WTC11 (cell line): ENCODE data around the gene AQP2. TPM values are rescaled to one million over a fixed set of nuclear protein-coding genes. Genes with fewer than 3 reads are reported as not detected.

Experiments used
- ATAC-seq: fragments of 200-7000 bp; cut with Tn5 transposase; 2 replicates; pipeline ENCODE4 v1.10.0; 2021; ENCODE audit warnings: mild to moderate bottlenecking, moderate library complexity
- CTCF ChIA-PET: fragments of 300-600 bp; sonication (Branson Sonifier 250); formaldehyde crosslinking; loops from one replicate; lab custom pipeline; 2021; ENCODE audit warnings: antibody characterized with exemption; lab: Charles Lee
- POLR2A ChIA-PET: fragments of 350-600 bp; sonication (Branson Sonifier 250); formaldehyde crosslinking; loops from one replicate; lab custom pipeline; 2021; ENCODE audit warnings: antibody characterized with exemption; lab: Charles Lee
- DNase-seq: peaks from one replicate; pipeline ENCODE4 v3.0.0; 2021; ENCODE audit warnings: low spot score
- H3K27ac Mint-ChIP-seq: 2 replicates; pipeline ENCODE4 v1.8.0; 2021; ENCODE audit warnings: mixed read lengths
- H3K27me3 Mint-ChIP-seq: 2 replicates; pipeline ENCODE4 v1.8.0; 2021; ENCODE audit warnings: low read depth, mild to moderate bottlenecking, moderate library complexity, mixed read lengths
- H3K36me3 Mint-ChIP-seq: 2 replicates; pipeline ENCODE4 v1.8.0; 2021; ENCODE audit warnings: mixed read lengths
- H3K4me1 Mint-ChIP-seq: 2 replicates; pipeline ENCODE4 v1.8.0; 2022; ENCODE audit warnings: mixed read lengths
- H3K4me3 Mint-ChIP-seq: 2 replicates; pipeline ENCODE4 v1.8.0; 2021; ENCODE audit warnings: mild to moderate bottlenecking, moderate library complexity, mixed read lengths
- H3K9me3 Mint-ChIP-seq: 2 replicates; pipeline ENCODE4 v1.8.0; 2021; ENCODE audit warnings: mixed read lengths
- AFF4 ChIP-seq: sonication (generic); formaldehyde crosslinking; IDR thresholded peaks from 2 replicates; pipeline ENCODE4 v1.8.1; 2023; ENCODE audit warnings: mild to moderate bottlenecking, missing genetic modification reagents, borderline replicate concordance
- ATF3 ChIP-seq: sonication (generic); formaldehyde crosslinking; conservative IDR thresholded peaks from 2 replicates; pipeline ENCODE4 v1.8.1; 2022; ENCODE audit warnings: mild to moderate bottlenecking, missing genetic modification reagents
- ELF4 ChIP-seq: sonication (generic); formaldehyde crosslinking; IDR thresholded peaks from 2 replicates; pipeline ENCODE4 v1.8.1; 2022; ENCODE audit warnings: low read depth, mild to moderate bottlenecking, moderate library complexity, missing genetic modification reagents
- ETV6 ChIP-seq: sonication (generic); formaldehyde crosslinking; IDR thresholded peaks from 2 replicates; pipeline ENCODE4 v1.8.1; 2022; ENCODE audit warnings: mild to moderate bottlenecking, missing genetic modification reagents
- FOXP1 ChIP-seq: sonication (generic); formaldehyde crosslinking; IDR thresholded peaks from 2 replicates; pipeline ENCODE4 v1.8.0; 2022; ENCODE audit warnings: missing genetic modification reagents, mild to moderate bottlenecking, moderate library complexity, borderline replicate concordance
- FOXP4 ChIP-seq: sonication (generic); formaldehyde crosslinking; IDR thresholded peaks from 2 replicates; pipeline ENCODE4 v1.8.0; 2022; ENCODE audit warnings: mild to moderate bottlenecking, missing genetic modification reagents
- GABPB1 ChIP-seq: sonication (generic); formaldehyde crosslinking; IDR thresholded peaks from 2 replicates; pipeline ENCODE4 v1.8.1; 2023; ENCODE audit warnings: mild to moderate bottlenecking, missing genetic modification reagents
- HMGA2 ChIP-seq: fragments of 250-450 bp; sonication (Bioruptor Pico); IDR thresholded peaks from 2 replicates; pipeline ENCODE4 v1.4.0; 2021; ENCODE audit warnings: mild to moderate bottlenecking, moderate library complexity
- IRF2 ChIP-seq: sonication (generic); formaldehyde crosslinking; IDR thresholded peaks from 2 replicates; pipeline ENCODE4 v1.8.0; 2022; ENCODE audit warnings: low read depth, missing genetic modification reagents, borderline replicate concordance
- JAZF1 ChIP-seq: fragments of 250-450 bp; sonication (Bioruptor Pico); IDR thresholded peaks from 2 replicates; pipeline ENCODE4 v1.9.0; 2021; ENCODE audit warnings: moderate library complexity, mild to moderate bottlenecking, inconsistent platforms
- JUN ChIP-seq: sonication (generic); formaldehyde crosslinking; IDR thresholded peaks from 2 replicates; pipeline ENCODE4 v1.8.0; 2023; ENCODE audit warnings: mild to moderate bottlenecking, missing genetic modification reagents
- MLX ChIP-seq: sonication (generic); formaldehyde crosslinking; IDR thresholded peaks from 2 replicates; pipeline ENCODE4 v1.8.1; 2023; ENCODE audit warnings: mild to moderate bottlenecking, missing genetic modification reagents, moderate library complexity
- MYBL2 ChIP-seq: sonication (generic); formaldehyde crosslinking; IDR thresholded peaks from 2 replicates; pipeline ENCODE4 v1.8.1; 2023; ENCODE audit warnings: mild to moderate bottlenecking, moderate library complexity, missing genetic modification reagents
- NFATC4 ChIP-seq: fragments of 250-450 bp; sonication (Bioruptor Pico); IDR thresholded peaks from 2 replicates; pipeline ENCODE4 v1.9.0; 2021; ENCODE audit warnings: mild to moderate bottlenecking
- NR1H2 ChIP-seq: sonication (generic); formaldehyde crosslinking; IDR thresholded peaks from 2 replicates; pipeline ENCODE4 v1.9.0; 2021; ENCODE audit warnings: mild to moderate bottlenecking, moderate library complexity, missing genetic modification reagents
- PRRX2 ChIP-seq: fragments of 250-450 bp; sonication (Bioruptor Pico); IDR thresholded peaks from 2 replicates; pipeline ENCODE4 v1.8.0; 2021; ENCODE audit warnings: mild to moderate bottlenecking
- RELA ChIP-seq: sonication (generic); formaldehyde crosslinking; IDR thresholded peaks from 2 replicates; pipeline ENCODE4 v1.8.1; 2022; ENCODE audit warnings: missing genetic modification reagents, mild to moderate bottlenecking, borderline replicate concordance
- SP1 ChIP-seq: sonication (generic); formaldehyde crosslinking; conservative IDR thresholded peaks from 2 replicates; pipeline ENCODE4 v1.8.1; 2022; ENCODE audit warnings: missing genetic modification reagents
- TEAD4 ChIP-seq: sonication (generic); formaldehyde crosslinking; IDR thresholded peaks from 2 replicates; pipeline ENCODE4 v1.8.0; 2022; ENCODE audit warnings: mild to moderate bottlenecking, missing genetic modification reagents
- USF1 ChIP-seq: sonication (generic); formaldehyde crosslinking; IDR thresholded peaks from 2 replicates; pipeline ENCODE4 v1.8.0; 2022; ENCODE audit warnings: mild to moderate bottlenecking, missing genetic modification reagents
- ZBTB21 ChIP-seq: sonication (generic); formaldehyde crosslinking; IDR thresholded peaks from 2 replicates; pipeline ENCODE4 v1.8.1; 2023; ENCODE audit warnings: mild to moderate bottlenecking, missing genetic modification reagents, borderline replicate concordance
- ZMAT4 ChIP-seq: fragments of 250-450 bp; sonication (Bioruptor Pico); IDR thresholded peaks from 2 replicates; pipeline ENCODE4 v1.9.0; 2021; ENCODE audit warnings: mild to moderate bottlenecking
- ZNF121 ChIP-seq: sonication (generic); formaldehyde crosslinking; IDR thresholded peaks from 2 replicates; pipeline ENCODE4 v1.8.0; 2023; ENCODE audit warnings: missing genetic modification reagents
- ZNF138 ChIP-seq: sonication (generic); formaldehyde crosslinking; conservative IDR thresholded peaks from 2 replicates; pipeline ENCODE4 v1.8.1; 2022; ENCODE audit warnings: mild to moderate bottlenecking, moderate library complexity, missing genetic modification reagents
- ZNF416 ChIP-seq: fragments of 250-450 bp; sonication (Bioruptor Pico); IDR thresholded peaks from 2 replicates; pipeline ENCODE4 v1.9.0; 2021; ENCODE audit warnings: mild to moderate bottlenecking, inconsistent platforms
- ZNF423 ChIP-seq: fragments of 250-450 bp; sonication (Bioruptor Pico); IDR thresholded peaks from 2 replicates; pipeline ENCODE4 v2.1.2; 2022; ENCODE audit warnings: mild to moderate bottlenecking, moderate library complexity
- ZNF425 ChIP-seq: fragments of 250-450 bp; sonication (Bioruptor Pico); conservative IDR thresholded peaks from 2 replicates; pipeline ENCODE4 v1.9.0; 2021; ENCODE audit warnings: mild to moderate bottlenecking
- ZNF671 ChIP-seq: fragments of 250-450 bp; sonication (Bioruptor Pico); IDR thresholded peaks from 2 replicates; pipeline ENCODE4 v1.8.0; 2021; ENCODE audit warnings: mild to moderate bottlenecking
- total RNA-seq: library from RNA; stranded (reverse); gene quantifications from 3 replicates; pipeline ENCODE4 v1.2.3, GENCODE V29; 2021

AQP2 gene
- total RNA-seq, 1 experiment from 2014 or later: not detected

- Mint-ChIP-seq H3K4me3 (no peak overlapping the region), H3K9me3 (no peaks in the 10 kb centered on the region), H3K4me1 (peaks cover 27% of the 10 kb centered on the region), H3K27ac (no peak overlapping the region), H3K27me3 (peaks cover 45% of the 10 kb centered on the region), H3K36me3 (no peaks in the 10 kb centered on the region)
- ATAC-seq (no peak), DNase-seq (no peak)
- CTCF ChIA-PET: interaction anchor here (0.6 to 4.6 kb wide), 5 partner anchors 32 to 67 kb away, joined by 3 to 26 read pairs (median 5); no protein-coding TSS in a partner anchor
- POLR2A ChIA-PET: no interaction called here
- no peak for TF ChIP-seq GABPB1 (CRISPR knock-in tag)
- no peak for TF ChIP-seq PRRX2 (CRISPR knock-in tag)
- no peak for TF ChIP-seq ZBTB21 (CRISPR knock-in tag)
- TF ChIP-seq NFATC4: no peak
- TF ChIP-seq TEAD4: no peak
- TF ChIP-seq ZNF671 (CRISPR knock-in tag): no peak
- TF ChIP-seq ZNF138 (CRISPR knock-in tag): no peak
- no peak for TF ChIP-seq IRF2 (CRISPR knock-in tag)
- no peak for TF ChIP-seq FOXP1 (CRISPR knock-in tag)
- TF ChIP-seq ZNF416 (CRISPR knock-in tag): no peak
- no peak for TF ChIP-seq ZMAT4 (CRISPR knock-in tag)
- no peak for TF ChIP-seq RELA (CRISPR knock-in tag)
- no peak for TF ChIP-seq ELF4 (CRISPR knock-in tag)
Observed at GRCh38 chr12:49905718-49906314, 44.7 kb upstream of the AQP2 start.

- H3K36me3 Mint-ChIP-seq: no peaks in the 10 kb centered on the region
- ATAC-seq (no peak), DNase-seq (no peak)
- POLR2A ChIA-PET: no interaction called here
- no peaks in the 10 kb centered on the region for H3K9me3 Mint-ChIP-seq
- no peak overlapping the region for H3K4me3 Mint-ChIP-seq
- no peak overlapping the region for H3K27ac Mint-ChIP-seq
- peaks cover 41% of the 10 kb centered on the region for H3K27me3 Mint-ChIP-seq
- CTCF ChIA-PET: interaction anchor here (2.9 to 4.6 kb wide), 2 partner anchors 38 to 40 kb away, joined by 12 to 26 read pairs; no protein-coding TSS in a partner anchor
- H3K4me1 Mint-ChIP-seq: peaks cover 35% of the 10 kb centered on the region
- no peak for TF ChIP-seq ATF3 (CRISPR knock-in tag)
- no peak for TF ChIP-seq MYBL2 (CRISPR knock-in tag)
- no peak for TF ChIP-seq ETV6
- no peak for TF ChIP-seq JAZF1 (CRISPR knock-in tag)
- TF ChIP-seq NR1H2 (CRISPR knock-in tag): no peak
- TF ChIP-seq IRF2 (CRISPR knock-in tag): no peak
- TF ChIP-seq JUN (CRISPR knock-in tag): no peak
- TF ChIP-seq USF1 (CRISPR knock-in tag): no peak
- TF ChIP-seq HMGA2 (CRISPR knock-in tag): no peak
- TF ChIP-seq SP1 (CRISPR knock-in tag): no peak
- TF ChIP-seq AFF4 (CRISPR knock-in tag): no peak
- no peak for TF ChIP-seq ZNF425 (CRISPR knock-in tag)
- TF ChIP-seq FOXP4 (CRISPR knock-in tag): no peak
- no peak for TF ChIP-seq ZNF423 (CRISPR knock-in tag)
- TF ChIP-seq MLX (CRISPR knock-in tag): no peak
- TF ChIP-seq ZNF121 (CRISPR knock-in tag): no peak
Observed at GRCh38 chr12:49907352-49907751, 43.2 kb upstream of the AQP2 start.
